ENCODE data around the gene TMBIM6. TPM values are rescaled to one million over a fixed set of nuclear protein-coding genes. Genes with fewer than 3 reads are reported as not detected.
A peak's percentile ranks its signal among the peaks of the same experiment; 100 is the strongest.

TMBIM6 gene
- total RNA-seq, 1 donor from 2014 or later = 570 TPM

DNA sequence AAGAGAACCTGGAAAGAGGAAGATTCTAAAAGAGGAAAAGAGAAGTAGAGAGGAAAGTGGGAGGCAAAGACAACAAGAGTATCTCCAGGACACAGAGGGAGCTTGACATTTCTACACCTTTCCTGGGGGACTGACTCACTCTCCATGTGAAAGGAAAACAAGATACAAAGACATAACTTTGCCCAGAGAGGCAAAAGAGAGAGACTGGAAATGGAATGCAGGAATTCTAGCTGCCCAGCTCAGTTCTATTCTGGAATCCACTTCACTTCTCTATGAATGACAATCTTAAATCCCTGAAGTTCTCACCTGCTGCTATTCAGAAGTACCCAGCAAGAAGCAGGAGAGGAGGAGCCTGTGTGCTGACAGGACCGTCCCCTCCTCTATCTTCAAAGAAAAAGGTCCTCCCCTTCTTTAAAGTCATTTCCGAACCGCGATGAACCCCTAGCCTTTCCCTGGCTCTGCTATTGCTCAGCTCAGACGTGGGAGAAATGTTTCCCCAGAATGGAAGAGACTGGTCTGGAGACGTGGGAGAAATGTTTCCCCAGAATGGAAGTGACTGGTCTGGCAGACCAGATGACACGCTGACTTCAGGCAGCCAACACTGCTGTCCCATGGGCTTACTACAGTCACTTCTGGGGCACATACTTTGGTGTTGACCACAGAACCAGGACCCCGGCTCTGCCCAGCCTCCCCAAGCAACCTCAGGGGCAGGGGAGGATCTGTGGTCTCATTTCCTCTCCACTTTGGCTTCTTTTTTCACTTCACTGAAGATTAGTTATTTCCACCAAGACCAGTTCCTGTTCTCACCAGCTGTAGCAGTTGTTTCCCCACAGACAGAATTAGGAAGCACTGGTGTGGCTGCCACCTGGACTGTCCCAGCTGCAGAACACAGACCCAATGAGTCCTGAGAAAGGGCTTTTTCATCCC, 42.5 kb upstream of the TMBIM6 start:
- peak; percentile 60 for DNase-seq (ENCODE audit: low read depth)
- Histone ChIP-seq H3K27me3 (ENCODE audit: control insufficient read depth, insufficient read depth, low read length) (no peaks in the 10 kb centered on the region), H3K4me3 (ENCODE audit: low read depth, low read length) (no peak overlapping the region), H3K36me3 (ENCODE audit: control insufficient read depth, insufficient read depth, low read length) (no peaks in the 10 kb centered on the region)
- no peak for TF ChIP-seq CTCF (IDR thresholded peaks at IDR 0.05; ENCODE audit: insufficient read depth, low read length, severe bottlenecking)
- FAIRE-seq = no peak

DNA sequence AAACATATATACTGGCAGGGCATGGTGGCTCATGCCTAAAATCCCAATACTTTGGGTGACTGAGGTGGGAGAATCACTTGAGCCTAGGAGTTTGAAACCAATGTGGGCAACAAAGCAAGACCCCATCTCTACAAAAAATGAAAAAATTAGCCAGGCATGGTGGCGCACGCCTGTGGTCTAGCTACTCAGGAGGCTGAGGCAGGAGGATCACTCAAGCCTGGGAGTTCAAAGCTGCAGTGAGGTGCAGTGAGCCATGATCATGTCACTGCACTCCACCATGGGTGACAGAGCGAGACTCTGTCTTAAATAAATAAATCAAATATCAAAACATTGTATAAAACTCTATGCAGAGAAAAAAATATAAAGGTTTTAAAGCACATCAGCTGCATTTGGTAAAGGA, 39.3 kb upstream of the TMBIM6 start:
- Histone ChIP-seq H3K4me3 (ENCODE audit: low read depth, low read length) (no peak overlapping the region), H3K27me3 (ENCODE audit: control insufficient read depth, insufficient read depth, low read length) (no peaks in the 10 kb centered on the region), H3K36me3 (ENCODE audit: control insufficient read depth, insufficient read depth, low read length) (no peaks in the 10 kb centered on the region)
- no peak for FAIRE-seq
- no peak for DNase-seq (ENCODE audit: low read depth)
- TF ChIP-seq CTCF (IDR thresholded peaks at IDR 0.05; ENCODE audit: insufficient read depth, low read length, severe bottlenecking) = no peak

DNA sequence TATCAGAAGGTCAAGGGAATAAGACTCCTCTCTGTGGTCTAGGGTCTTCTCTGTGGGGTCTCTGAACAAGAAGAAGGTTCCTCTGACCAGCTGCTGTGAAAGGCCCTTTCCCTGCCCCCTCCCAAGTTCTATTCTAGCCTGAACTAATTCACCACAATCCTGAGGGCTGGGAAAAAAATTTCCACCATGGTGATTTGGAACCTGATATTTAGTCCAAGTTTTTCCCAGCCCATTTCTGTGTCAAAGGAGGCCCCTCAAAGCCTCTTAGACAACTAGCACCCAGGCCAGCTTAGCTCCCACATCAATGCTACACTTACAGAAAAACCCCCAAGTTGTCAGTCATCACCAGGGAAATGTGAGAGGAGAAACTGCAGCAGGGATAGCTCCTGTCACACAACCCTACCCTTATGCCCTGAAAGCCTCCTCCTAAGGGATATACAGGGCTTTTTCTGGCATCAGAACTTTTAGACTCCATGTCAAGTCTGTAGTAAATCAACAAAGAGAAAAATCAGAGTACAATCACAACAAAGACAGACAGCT, 38.6 kb upstream of the TMBIM6 start:
- TF ChIP-seq CTCF (IDR thresholded peaks at IDR 0.05; ENCODE audit: insufficient read depth, low read length, severe bottlenecking) = no peak

GRCh38 chr12:49703647-49704137, 37.7 kb upstream of the TMBIM6 start:
- FAIRE-seq (no peak), DNase-seq (ENCODE audit: low read depth) (peak; percentile 38)
- no peak for TF ChIP-seq CTCF (IDR thresholded peaks at IDR 0.05; ENCODE audit: insufficient read depth, low read length, severe bottlenecking)
- Histone ChIP-seq H3K4me3 (ENCODE audit: low read depth, low read length) (no peak overlapping the region), H3K36me3 (ENCODE audit: control insufficient read depth, insufficient read depth, low read length) (no peaks in the 10 kb centered on the region), H3K27me3 (ENCODE audit: control insufficient read depth, insufficient read depth, low read length) (no peaks in the 10 kb centered on the region)

More for the DNA sequence above, 38.6 kb upstream of the TMBIM6 start:
- no peak for DNase-seq (ENCODE audit: low read depth)
- no peaks in the 10 kb centered on the region for H3K36me3 ChIP-seq (ENCODE audit: control insufficient read depth, insufficient read depth, low read length)
- no peak overlapping the region for H3K4me3 ChIP-seq (ENCODE audit: low read depth, low read length)
- FAIRE-seq = no peak
- H3K27me3 ChIP-seq (ENCODE audit: control insufficient read depth, insufficient read depth, low read length) = no peaks in the 10 kb centered on the region

- no peak for TF ChIP-seq CTCF (IDR thresholded peaks at IDR 0.05; ENCODE audit: insufficient read depth, low read length, severe bottlenecking)
These were observed 35.8 kb upstream of the TMBIM6 start for GRCh38 chr12:49705479-49706134.

More at GRCh38 chr12:49705479-49706134, 35.8 kb upstream of the TMBIM6 start:
- Histone ChIP-seq H3K36me3 (ENCODE audit: control insufficient read depth, insufficient read depth, low read length) (no peaks in the 10 kb centered on the region), H3K27me3 (ENCODE audit: control insufficient read depth, insufficient read depth, low read length) (no peaks in the 10 kb centered on the region), H3K4me3 (ENCODE audit: low read depth, low read length) (no peak overlapping the region)
- DNase-seq (ENCODE audit: low read depth) (peak; percentile 27), FAIRE-seq (no peak)
